GM18508 (cell line): Measurements from ENCODE around the gene AP1B1.

Source experiments
- ATAC-seq: cut with Tn5 transposase; IDR thresholded peaks from one replicate; pipeline ENCODE4 v1.9.1; 2021; ENCODE audit warnings: moderate number of reproducible peaks; ENCODE audit not compliant: insufficient read depth, unreplicated experiment

Gene AP1B1

DNA sequence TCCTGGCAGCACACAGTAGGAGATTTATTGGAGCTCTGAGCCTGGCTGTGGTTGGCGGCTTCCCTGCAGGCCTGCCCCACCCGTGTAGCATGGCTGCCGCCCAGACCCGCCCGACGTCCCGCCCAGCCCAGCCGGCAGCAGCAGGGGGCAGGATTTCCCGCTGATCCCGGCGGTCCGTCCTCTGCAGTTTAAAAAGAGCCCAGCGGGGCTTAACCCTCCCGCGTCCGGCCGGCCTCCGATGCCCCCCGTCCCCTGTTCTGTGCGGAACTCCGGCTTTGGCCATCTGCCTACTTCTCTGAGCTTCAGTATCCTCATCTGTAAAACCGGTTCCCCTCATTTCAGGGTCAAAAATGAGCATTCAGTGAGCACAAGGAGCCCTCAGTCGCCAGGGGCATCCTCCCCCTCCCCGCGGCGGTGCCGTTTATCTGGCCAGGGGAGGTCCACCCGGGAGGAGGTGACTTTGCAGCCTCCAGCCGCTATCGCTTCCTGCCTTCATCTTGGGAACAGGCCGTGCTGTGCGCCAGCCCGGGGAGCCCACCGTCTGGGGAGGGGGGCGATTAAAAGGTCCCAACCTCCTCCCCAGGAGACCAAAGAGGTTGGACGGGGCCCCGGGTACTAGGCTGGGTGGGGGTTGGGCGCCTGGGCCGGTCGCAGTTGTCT, 82.1 kb downstream of the AP1B1 start, which contains the start of gene GAS2L1:
Gene GAS2L1 (plus strand): TSS at position 476 of the 660 bp plus-strand sequence. CDS start 1,456 bp downstream, outside the sequence.
- no peak for ATAC-seq

DNA sequence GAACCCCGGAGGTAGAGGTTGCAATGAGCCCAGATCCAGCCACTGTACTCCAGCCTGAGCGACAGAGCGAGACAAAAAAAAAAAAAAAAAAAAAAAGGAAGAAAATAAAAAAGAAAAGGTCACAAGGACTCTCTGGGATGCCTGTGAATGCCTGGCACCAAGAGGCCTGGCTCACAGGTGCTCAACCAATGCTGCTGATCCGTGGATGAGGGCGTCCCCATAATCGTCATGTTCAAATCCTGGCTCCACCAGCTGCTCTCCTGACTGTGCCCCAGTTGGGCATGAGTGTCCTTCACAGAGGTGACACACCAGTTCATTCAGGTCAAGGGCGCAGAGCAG, 82.6 kb downstream of the AP1B1 start:
- ATAC-seq, result no peak

DNA sequence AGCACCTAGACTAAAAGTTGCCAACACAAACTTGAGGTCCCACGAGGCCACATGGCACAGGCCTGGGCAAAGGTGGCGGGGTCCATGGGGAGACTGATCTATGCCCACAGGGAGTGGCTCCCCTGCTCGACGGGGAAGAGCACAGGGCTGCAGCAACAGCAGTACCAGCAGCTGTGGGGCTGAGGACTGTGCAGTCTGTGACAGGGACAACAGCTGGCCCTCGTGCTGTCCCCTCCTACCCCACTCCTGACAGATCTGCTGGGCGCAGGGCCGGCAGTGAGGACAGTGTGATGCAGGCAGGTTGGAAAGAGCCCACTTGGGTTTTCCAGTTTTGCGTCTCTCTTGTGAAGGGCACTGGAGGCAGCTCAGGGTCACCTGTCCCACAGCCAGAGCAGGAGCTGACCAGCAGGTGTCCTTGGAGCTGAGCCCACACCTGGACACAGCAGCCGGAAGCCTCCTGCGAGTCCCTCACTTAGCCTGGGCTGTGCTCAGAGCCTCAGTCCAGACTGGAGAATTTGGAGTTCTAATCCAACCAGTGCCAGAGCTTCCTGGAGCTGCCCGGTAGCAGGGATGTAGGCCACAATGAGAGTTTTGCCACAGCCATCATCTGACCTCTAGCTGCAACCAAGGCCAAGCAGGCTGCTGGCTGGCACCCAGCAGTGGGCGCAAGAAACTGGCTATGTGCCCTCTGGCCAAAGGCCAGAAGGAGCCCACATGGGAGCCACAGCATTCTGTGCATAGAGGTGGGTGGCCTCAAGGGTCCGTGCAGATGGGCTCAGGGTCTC, 85.5 kb downstream of the AP1B1 start:
- ATAC-seq, result no peak

DNA sequence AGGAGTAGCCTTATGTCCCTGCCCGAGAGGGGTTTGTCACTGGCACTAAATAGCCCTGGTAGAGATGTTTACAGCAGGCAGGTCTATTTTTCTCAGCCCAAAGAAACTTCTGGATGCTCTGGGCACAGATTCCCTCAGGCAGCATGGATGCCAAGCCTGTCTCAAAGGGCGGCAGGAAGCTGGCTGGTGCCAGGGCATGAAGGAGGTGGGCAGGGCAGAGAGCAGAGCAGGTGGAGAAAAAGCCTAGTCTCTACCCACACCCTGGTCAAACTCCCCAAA, 86.0 kb downstream of the AP1B1 start:
- ATAC-seq, result no peak

DNA sequence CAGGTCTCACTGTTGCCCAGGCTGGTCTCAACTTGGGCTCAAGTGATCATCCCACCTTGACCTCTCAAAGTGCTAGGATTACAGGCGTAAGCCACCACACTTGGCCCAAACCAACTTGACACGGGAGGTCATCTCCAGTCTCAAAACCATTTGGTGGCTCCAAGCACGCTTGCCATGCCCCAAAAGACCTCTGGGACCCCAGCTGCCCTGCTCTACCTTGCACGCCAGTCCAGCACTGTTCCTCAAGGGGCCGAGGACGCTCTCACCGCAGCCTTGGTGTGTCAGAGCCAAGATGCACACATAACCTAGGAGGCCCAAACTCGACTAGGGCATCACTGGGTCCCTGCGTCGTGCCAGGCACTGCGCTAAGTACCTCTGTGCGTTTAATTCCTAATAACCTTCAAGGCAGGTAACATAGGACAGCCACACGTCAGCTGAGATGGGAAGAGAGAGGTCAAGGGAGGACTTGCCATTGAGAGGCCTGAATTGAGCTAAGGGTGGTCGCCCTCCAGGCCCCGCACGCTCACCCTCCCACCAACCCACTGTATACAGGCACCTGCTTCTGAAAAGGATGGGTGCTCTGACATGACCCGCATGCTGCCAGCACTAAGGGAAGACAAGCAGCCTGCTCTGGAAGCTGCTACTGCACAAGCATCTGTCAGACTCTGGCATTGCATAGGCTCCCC, 86.5 kb downstream of the AP1B1 start:
- ATAC-seq, result no peak

- no peak for ATAC-seq
Measured at GRCh38 chr22:29300807-29301601, 87.4 kb downstream of the AP1B1 start.

DNA sequence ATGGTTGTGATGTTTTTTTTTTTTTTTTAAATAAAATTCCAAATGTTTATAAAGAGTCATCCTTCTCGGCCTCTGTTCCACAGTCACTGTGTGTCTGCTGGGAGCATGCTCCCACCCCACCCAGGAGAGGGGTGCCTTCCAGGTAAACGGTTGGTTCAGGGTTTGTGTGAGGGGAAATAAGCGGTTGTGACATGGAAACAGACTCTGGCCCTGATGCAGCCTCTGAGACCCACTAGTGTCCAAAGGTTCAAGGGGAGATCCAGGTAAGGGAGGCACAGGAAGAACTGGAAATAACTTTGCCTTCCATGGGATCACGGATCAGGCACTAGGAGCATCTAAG, 87.9 kb downstream of the AP1B1 start:
- ATAC-seq, result no peak

- ATAC-seq, result no peak
Measured at GRCh38 chr22:29299136-29299900, 89.1 kb downstream of the AP1B1 start.

GRCh38 chr22:29298641-29299040, 89.7 kb downstream of the AP1B1 start:
- no peak for ATAC-seq

DNA sequence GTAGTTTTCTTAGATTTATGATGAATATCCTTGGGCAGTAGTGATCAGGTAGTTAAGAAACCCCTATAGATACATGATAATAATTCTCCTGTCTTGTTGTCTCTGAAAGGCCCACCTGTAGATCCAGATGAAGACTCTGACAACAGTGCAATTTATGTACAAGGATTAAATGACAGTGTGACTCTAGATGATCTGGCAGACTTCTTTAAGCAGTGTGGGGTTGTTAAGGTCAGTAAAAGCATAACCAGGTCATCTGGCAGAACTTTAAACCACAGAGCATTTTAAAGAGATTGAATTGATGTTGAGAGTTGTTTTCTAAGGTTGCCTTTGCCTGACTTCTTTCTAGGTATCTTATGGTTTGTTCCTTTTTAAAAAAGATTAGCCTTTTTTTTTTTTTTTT, 96.0 kb downstream of the AP1B1 start:
- no peak for ATAC-seq

DNA sequence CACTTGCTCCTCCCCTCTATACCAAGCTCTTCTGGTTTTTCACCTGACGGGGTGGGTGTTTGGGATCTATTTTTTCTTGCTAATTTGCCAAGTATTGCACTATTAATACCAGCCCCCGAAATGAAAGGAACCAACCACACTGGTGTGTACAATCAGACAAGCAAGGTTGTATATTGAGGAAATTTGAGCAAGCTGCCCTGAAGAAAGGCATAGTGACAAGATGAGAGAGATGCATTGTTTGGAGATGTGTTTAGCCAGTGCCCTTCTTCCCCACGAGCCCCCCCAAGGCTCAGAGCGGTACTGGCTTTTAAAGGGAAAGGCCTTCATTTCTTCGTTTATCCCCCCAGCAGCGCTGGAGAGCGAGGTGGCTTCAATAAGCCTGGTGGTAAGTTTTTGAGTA, 97.2 kb downstream of the AP1B1 start:
- no peak for ATAC-seq

- no peak for ATAC-seq
Measured at GRCh38 chr22:29290061-29290460, 98.3 kb downstream of the AP1B1 start.

GRCh38 chr22:29288837-29289236, 99.5 kb downstream of the AP1B1 start:
- ATAC-seq, result no peak

DNA sequence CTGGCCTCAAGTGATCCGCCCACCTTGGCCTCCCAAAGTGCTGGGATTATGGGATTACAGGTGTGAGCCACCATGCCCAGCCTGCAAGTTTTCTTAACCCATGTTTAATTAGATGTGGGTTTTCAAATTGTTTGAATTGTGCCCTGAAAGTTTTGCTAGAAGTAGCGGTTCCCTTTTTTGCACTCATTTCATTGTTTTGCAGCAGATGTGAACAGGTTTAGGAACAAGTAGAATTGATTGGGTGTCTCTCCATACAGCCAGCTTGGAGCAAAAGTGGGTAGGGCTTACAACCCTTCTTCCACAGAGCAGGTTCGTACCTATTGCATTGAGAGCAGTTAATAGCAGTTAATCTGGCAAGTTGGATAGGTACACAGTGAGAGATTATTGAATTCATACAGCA, 104.2 kb downstream of the AP1B1 start:
- no peak for ATAC-seq

- no peak for ATAC-seq
Measured at GRCh38 chr22:29277927-29278326, 110.4 kb downstream of the AP1B1 start.
